H1 (cell line): Measurements from ENCODE around the gene PDHX. TPM values are rescaled to one million over a fixed set of nuclear protein-coding genes. Genes with fewer than 3 reads are reported as not detected.

Source experiments
- CTCF ChIA-PET: fragments of 300-600 bp; sonication (Branson Sonifier 250); formaldehyde crosslinking; loops from one replicate; lab custom pipeline; 2021; ENCODE audit not compliant: partially characterized antibody; lab: Charles Lee
- POLR2A ChIA-PET: fragments of 300-600 bp; sonication (Branson Sonifier 250); formaldehyde crosslinking; loops from one replicate; lab custom pipeline; 2021; ENCODE audit warnings: inconsistent platforms; ENCODE audit not compliant: partially characterized antibody; lab: Charles Lee
- DNase-seq, 2 experiments: peaks; one replicate each; pipeline versions ENCODE4 v3.0.0 to v3.0.0-alpha.2; 2010 to 2022; ENCODE audit warnings: low spot score in 2 of 2, low read depth in 1 of 2, mixed read lengths in 1 of 2
- FAIRE-seq: peaks from 2 replicates; lab custom pipeline; 2011; peaks lifted over from hg19 to GRCh38; lab: Jason Lieb, UNC
- H2AFZ ChIP-seq: 2 replicates; pipeline ENCODE4 v1.8.1; 2012; ENCODE audit warnings: low read length, inconsistent platforms
- H2AK5ac ChIP-seq: 2 replicates; pipeline ENCODE4 v1.6.1; 2013; ENCODE audit warnings: low read depth, low read length
- H2BK120ac ChIP-seq: replicated peaks from 2 replicates; pipeline ENCODE3; 2013; ENCODE audit warnings: low read depth, low read length, inconsistent platforms
- H2BK12ac ChIP-seq: 2 replicates; pipeline ENCODE4 v1.6.1; 2013; ENCODE audit warnings: low read depth, low read length
- H2BK15ac ChIP-seq: 2 replicates; pipeline ENCODE4 v1.6.1; 2013; ENCODE audit warnings: low read length
- H2BK20ac ChIP-seq: 2 replicates; pipeline ENCODE4 v1.6.1; 2013; ENCODE audit warnings: low read length
- H2BK5ac ChIP-seq: 2 replicates; pipeline ENCODE4 v1.6.1; 2013; ENCODE audit warnings: low read depth, low read length
- H3K14ac ChIP-seq: 2 replicates; pipeline ENCODE4 v1.6.1; 2013; ENCODE audit warnings: inconsistent platforms; ENCODE audit not compliant: insufficient read length
- H3K18ac ChIP-seq: 2 replicates; pipeline ENCODE4 v1.6.1; 2013; ENCODE audit warnings: low read length; ENCODE audit errors: extremely low read depth
- H3K23ac ChIP-seq: 2 replicates; pipeline ENCODE4 v1.6.1; 2013; ENCODE audit warnings: inconsistent platforms; ENCODE audit not compliant: insufficient read length
- H3K23me2 ChIP-seq: 2 replicates; pipeline ENCODE4 v1.6.1; 2013; ENCODE audit warnings: low read depth, low read length
- H3K27ac ChIP-seq: 2 replicates; pipeline ENCODE4 v1.6.1; 2011; ENCODE audit warnings: low read depth, low read length, inconsistent platforms
- H3K27me3 ChIP-seq, 4 experiments: replicated peaks in 1 of 4; 1 replicate in 1 of 4; 2 replicates in 3 of 4; pipeline versions ENCODE4 v1.6.1 to v1.8.1; 2011 to 2013; ENCODE audit warnings: low read length in 3 of 4, mild to moderate bottlenecking in 3 of 4, inconsistent platforms in 2 of 4, mixed read lengths in 2 of 4, moderate library complexity in 1 of 4; ENCODE audit not compliant: control insufficient read depth in 3 of 4, insufficient read depth in 3 of 4; ENCODE audit errors: extremely low read depth in 1 of 4
- H3K36me3 ChIP-seq, 4 experiments: 2 replicates each; pipeline versions ENCODE4 v1.6.1 to v1.8.1; 2011 to 2013; ENCODE audit warnings: mild to moderate bottlenecking in 4 of 4, low read length in 3 of 4, moderate library complexity in 2 of 4, control low read depth in 1 of 4, inconsistent platforms in 1 of 4; ENCODE audit not compliant: insufficient read depth in 4 of 4, control insufficient read depth in 2 of 4
- H3K4ac ChIP-seq: replicated peaks from 2 replicates; pipeline ENCODE3; 2013; ENCODE audit warnings: low read length, low read depth, mixed read lengths, inconsistent platforms; ENCODE audit not compliant: insufficient read length
- H3K4me1 ChIP-seq, 4 experiments: replicated peaks in 1 of 4; 1 replicate in 1 of 4; 2 replicates in 3 of 4; pipeline versions ENCODE4 v1.6.1 to v1.8.1; 2011 to 2013; ENCODE audit warnings: low read length in 3 of 4, inconsistent platforms in 2 of 4, mixed read lengths in 1 of 4; ENCODE audit not compliant: insufficient read depth in 4 of 4, control insufficient read depth in 3 of 4
- H3K4me2 ChIP-seq, 2 experiments: 2 replicates each; pipeline versions ENCODE4 v1.6.1 to v1.8.1; 2011 to 2013; ENCODE audit warnings: low read depth in 2 of 2, low read length in 2 of 2, control low read depth in 1 of 2, inconsistent platforms in 1 of 2, mild to moderate bottlenecking in 1 of 2; ENCODE audit not compliant: insufficient read depth in 1 of 2
- H3K4me3 ChIP-seq, 4 experiments: fragments of 200-600, 300-600 bp in 1 of 4; sonication (generic), shearing (Covaris generic), sonication (Bioruptor Twin) in 1 of 4; 2 replicates each; pipeline versions ENCODE4 v1.5.1 to v1.8.1; 2011 to 2016; ENCODE audit warnings: low read length in 4 of 4, low read depth in 3 of 4, control low read depth in 2 of 4, inconsistent platforms in 2 of 4, mild to moderate bottlenecking in 2 of 4, mixed read lengths in 1 of 4, moderate library complexity in 1 of 4; ENCODE audit not compliant: insufficient read depth in 2 of 4; ENCODE audit errors: extremely low read depth in 1 of 4
- H3K56ac ChIP-seq: replicated peaks from 2 replicates; pipeline ENCODE3; 2013; ENCODE audit warnings: low read depth, mild to moderate bottlenecking, mixed read lengths, low read length, inconsistent platforms; ENCODE audit not compliant: insufficient read length
- H3K79me1 ChIP-seq: 2 replicates; pipeline ENCODE4 v1.6.1; 2013; ENCODE audit warnings: low read depth, low read length, control low read depth
- H3K79me2 ChIP-seq, 2 experiments: 2 replicates each; pipeline versions ENCODE4 v1.6.1 to v1.8.1; 2012 to 2013; ENCODE audit warnings: low read length in 2 of 2, mild to moderate bottlenecking in 2 of 2, inconsistent platforms in 1 of 2; ENCODE audit not compliant: insufficient read depth in 2 of 2, control insufficient read depth in 1 of 2
- H3K9ac ChIP-seq, 4 experiments: replicated peaks in 1 of 4; 1 replicate in 1 of 4; 2 replicates in 3 of 4; pipeline versions ENCODE4 v1.6.1 to v1.8.1; 2011 to 2013; ENCODE audit warnings: low read depth in 3 of 4, low read length in 3 of 4, control low read depth in 2 of 4, mild to moderate bottlenecking in 2 of 4, moderate library complexity in 2 of 4, inconsistent platforms in 1 of 4; ENCODE audit errors: extremely low read depth in 1 of 4
- H3K9me3 ChIP-seq, 2 experiments: 2 replicates each; pipeline versions ENCODE4 v1.6.1 to v1.8.1; 2012 to 2013; ENCODE audit warnings: mild to moderate bottlenecking in 2 of 2, moderate library complexity in 2 of 2, control low read depth in 1 of 2, inconsistent platforms in 1 of 2, low read depth in 1 of 2, low read length in 1 of 2, mixed read lengths in 1 of 2; ENCODE audit not compliant: insufficient read depth in 2 of 2
- H4K20me1 ChIP-seq, 2 experiments: replicated peaks in 1 of 2; 2 replicates each; pipeline versions ENCODE3 to v1.8.1; 2011 to 2013; ENCODE audit warnings: inconsistent platforms in 2 of 2, low read length in 2 of 2, mild to moderate bottlenecking in 1 of 2; ENCODE audit not compliant: insufficient read depth in 2 of 2, control insufficient read depth in 1 of 2
- H4K5ac ChIP-seq: 2 replicates; pipeline ENCODE4 v1.6.1; 2013; ENCODE audit warnings: low read length, low read depth, mixed read lengths, inconsistent platforms; ENCODE audit not compliant: insufficient read length
- H4K8ac ChIP-seq: 2 replicates; pipeline ENCODE4 v1.8.0; 2013; ENCODE audit warnings: mild to moderate bottlenecking, moderate library complexity, low read length, inconsistent platforms; ENCODE audit not compliant: insufficient read depth; ENCODE audit errors: extremely low read depth
- H4K91ac ChIP-seq: replicated peaks from 2 replicates; pipeline ENCODE3; 2013; ENCODE audit warnings: low read length, mixed read lengths, inconsistent platforms; ENCODE audit not compliant: insufficient read length
- ATF3 ChIP-seq: IDR thresholded peaks from 2 replicates; pipeline ENCODE4 v1.6.1; 2011; ENCODE audit warnings: low read depth, mild to moderate bottlenecking, low read length; ENCODE audit not compliant: insufficient read depth
- BACH1 ChIP-seq: IDR thresholded peaks from 2 replicates; pipeline ENCODE4 v1.6.1; 2012; ENCODE audit warnings: low read length, improper control_type of control experiment
- BCL11A ChIP-seq, 2 experiments: IDR thresholded peaks; one replicate each; pipeline ENCODE4 v1.6.1; 2011; ENCODE audit warnings: low read depth in 2 of 2, low read length in 2 of 2, mild to moderate bottlenecking in 2 of 2
- EZH2 ChIP-seq: fragments of 200-600 bp; sonication (generic); IDR thresholded peaks from 2 replicates; pipeline ENCODE4 v1.7.1; 2012; ENCODE audit warnings: low read depth, mild to moderate bottlenecking, moderate library complexity, low read length, inconsistent platforms; ENCODE audit not compliant: severe bottlenecking
- JUND ChIP-seq: IDR thresholded peaks from 2 replicates; pipeline ENCODE4 v1.6.1; 2011; ENCODE audit warnings: mild to moderate bottlenecking, improper control_type of control experiment, low read length
- SIRT6 ChIP-seq: IDR thresholded peaks from one replicate; pipeline ENCODE4 v1.7.1; 2012; ENCODE audit warnings: low read length, inconsistent platforms
- SP4 ChIP-seq: IDR thresholded peaks from 2 replicates; pipeline ENCODE4 v1.6.1; 2012; ENCODE audit warnings: low read length, inconsistent platforms
- TAF1 ChIP-seq: IDR thresholded peaks from 2 replicates; pipeline ENCODE4 v1.6.1; 2011; ENCODE audit warnings: mild to moderate bottlenecking, low read depth, low read length
- WGBS, 2 experiments: shearing (Covaris generic) in 1 of 2; methylation state at CpG; one replicate each; pipeline versions ENCODE4 v1.1.6 to v1.1.7; 2013 to 2015; ENCODE audit warnings: low lambda C conversion rate in 2 of 2, mixed read lengths in 2 of 2, inconsistent platforms in 1 of 2, low coverage in 1 of 2, missing lambda C conversion rate in 1 of 2; ENCODE audit not compliant: insufficient replicate concordance in 2 of 2, insufficient coverage in 1 of 2, insufficient read length in 1 of 2; ENCODE audit errors: extremely low coverage in 1 of 2, missing lambda C conversion rate in 1 of 2; 5-methylcytosine and 5-hydroxymethylcytosine counted together
- polyA plus RNA-seq, 7 experiments: library from polyadenylated mRNA; depleted of rRNA in 3 of 7; stranded (reverse) in 5 of 7; unstranded in 2 of 7; fragments of >200 nt in 5 of 7; fragments of 200-250 nt in 2 of 7; gene quantifications; 1 replicate in 5 of 7; 2 replicates in 1 of 7; 4 replicates in 1 of 7; pipeline versions ENCODE4 v1.2.1 to v1.2.3, GENCODE V29; 2011 to 2013; ENCODE audit warnings: missing spikeins in 2 of 7, mixed read lengths in 2 of 7
- total RNA-seq: library from RNA; stranded (reverse); fragmentation: NEBNext Ultra II Directional; extraction: Animal tissue kit (Norgen Biotek cat#: 25700); gene quantifications from 2 replicates; pipeline ENCODE4 v1.2.1, GENCODE V29; 2021

Gene PDHX
- total and polyA plus RNA-seq, 2 of the 8 experiments (the other 6 are each of a cell fraction or from before 2014, with no cell fraction given): 12.4 to 51.9 TPM

GRCh38 chr11:34977089-34977912 is 60.9 kb downstream of the PDHX start:
- Histone ChIP-seq H3K9me3 (no peaks in the 10 kb centered on the region), H2BK5ac (no peak overlapping the region), H4K20me1 (peaks cover 0 to 1% of the 10 kb centered on the region in 2 experiments), H2BK120ac (no peak overlapping the region), H4K91ac (no peak overlapping the region), H3K23me2 (no peaks in the 10 kb centered on the region), H3K4me3 (no peak overlapping the region), H3K56ac (no peak overlapping the region), H2AFZ (no peak overlapping the region), H3K27ac (no peak overlapping the region), H3K18ac (no peak overlapping the region), H3K79me1 (no peaks in the 10 kb centered on the region), H3K79me2 (no peaks in the 10 kb centered on the region), H2BK15ac (no peak overlapping the region), H3K23ac (no peak overlapping the region), H2BK12ac (no peak overlapping the region), H3K27me3 (no peaks in the 10 kb centered on the region), H4K8ac (no peak overlapping the region), H3K4ac (no peak overlapping the region), H3K9ac (no peak overlapping the region), H3K4me2 (no peak overlapping the region), H3K4me1 (peaks cover 0 to 4% (median 0%) of the 10 kb centered on the region in 4 experiments; a peak in 2 of 7 replicates), H4K5ac (no peak overlapping the region), H2AK5ac (no peak overlapping the region), H3K14ac (no peak overlapping the region), H3K36me3 (peaks cover 0 to 10% (median 0%) of the 10 kb centered on the region in 4 experiments; a peak in 2 of 8 replicates), H2BK20ac (no peak overlapping the region)
- no peak for DNase-seq
- TF ChIP-seq EZH2 (no peak), TAF1 (no peak), SIRT6 (no peak), SP4 (no peak), BACH1 (no peak), BCL11A (IDR thresholded peaks at IDR 0.05; ENCODE audit: low read depth in 2 of 2, low read length in 2 of 2) (no peak), JUND (no peak), ATF3 (no peak)
- POLR2A ChIA-PET: no interaction called here
- CTCF ChIA-PET: interaction anchor here (0.6 to 1.3 kb wide), 4 partner anchors 11 to 22 kb away, joined by 3 to 4 read pairs (median 3); no protein-coding TSS in a partner anchor
- WGBS, 2 experiments: 89% methylated on average over 6 of the region's 6 CpGs; no CpG with 5 or more reads in 1 of the 2 experiments
- no peak for FAIRE-seq
